Astrocyte (in vitro differentiated cells and primary cell): Measurements from ENCODE around the gene RAPSN. TPM values are rescaled to one million over a fixed set of nuclear protein-coding genes. Genes with fewer than 3 reads are reported as not detected.

Source experiments
- DNase-seq: peaks from one replicate; pipeline ENCODE4 v3.0.0-alpha.2; 2010; ENCODE audit warnings: low read depth
- FAIRE-seq: peaks from 2 replicates; lab custom pipeline; 2011; peaks lifted over from hg19 to GRCh38; lab: Jason Lieb, UNC
- H2AFZ ChIP-seq: 2 replicates; pipeline ENCODE4 v1.6.0; 2012; ENCODE audit warnings: low read depth, low read length, inconsistent platforms
- H3K27ac ChIP-seq: 2 replicates; pipeline ENCODE4 v1.5.1; 2011; ENCODE audit warnings: low read depth, low read length, inconsistent platforms
- H3K27me3 ChIP-seq: 2 replicates; pipeline ENCODE4 v1.6.0; 2011; ENCODE audit warnings: low read length, inconsistent platforms; ENCODE audit not compliant: insufficient read depth
- H3K36me3 ChIP-seq: 2 replicates; pipeline ENCODE4 v1.5.1; 2011; ENCODE audit warnings: low read length, inconsistent platforms; ENCODE audit not compliant: insufficient read depth
- H3K4me1 ChIP-seq: 2 replicates; pipeline ENCODE4 v1.5.1; 2011; ENCODE audit warnings: low read length, inconsistent platforms; ENCODE audit not compliant: insufficient read depth
- H3K4me2 ChIP-seq: 2 replicates; pipeline ENCODE4 v1.6.0; 2012; ENCODE audit warnings: low read length, inconsistent platforms
- H3K4me3 ChIP-seq: 2 replicates; pipeline ENCODE4 v1.5.1; 2011; ENCODE audit warnings: low read depth, mild to moderate bottlenecking, low read length, inconsistent platforms; ENCODE audit not compliant: insufficient read depth
- H3K79me2 ChIP-seq: 2 replicates; pipeline ENCODE4 v1.6.0; 2012; ENCODE audit warnings: mild to moderate bottlenecking, low read length, inconsistent platforms; ENCODE audit not compliant: insufficient read depth
- H3K9ac ChIP-seq: 2 replicates; pipeline ENCODE4 v1.6.0; 2012; ENCODE audit warnings: mild to moderate bottlenecking, low read length, inconsistent platforms
- H3K9me3 ChIP-seq: 2 replicates; pipeline ENCODE4 v1.5.1; 2012; ENCODE audit warnings: low read depth, mild to moderate bottlenecking, low read length, inconsistent platforms; ENCODE audit not compliant: insufficient read depth
- H4K20me1 ChIP-seq: 2 replicates; pipeline ENCODE4 v1.6.0; 2012; ENCODE audit warnings: low read length, inconsistent platforms; ENCODE audit not compliant: insufficient read depth
- H3K27ac Mint-ChIP-seq: one replicate; pipeline ENCODE4 v1.8.0; 2021; ENCODE audit warnings: mild to moderate bottlenecking, mixed read lengths; ENCODE audit not compliant: unreplicated experiment
- H3K27me3 Mint-ChIP-seq: one replicate; pipeline ENCODE4 v1.8.0; 2021; ENCODE audit warnings: low read depth, mixed read lengths; ENCODE audit not compliant: unreplicated experiment
- H3K36me3 Mint-ChIP-seq: one replicate; pipeline ENCODE4 v1.8.0; 2021; ENCODE audit warnings: low read depth, mixed read lengths; ENCODE audit not compliant: unreplicated experiment
- H3K4me1 Mint-ChIP-seq: one replicate; pipeline ENCODE4 v1.8.0; 2021; ENCODE audit warnings: low read depth, mixed read lengths; ENCODE audit not compliant: unreplicated experiment
- H3K4me3 Mint-ChIP-seq: one replicate; pipeline ENCODE4 v1.8.0; 2021; ENCODE audit warnings: mild to moderate bottlenecking, moderate library complexity, mixed read lengths; ENCODE audit not compliant: unreplicated experiment
- H3K9me3 Mint-ChIP-seq: one replicate; pipeline ENCODE4 v1.8.0; 2021; ENCODE audit warnings: mild to moderate bottlenecking, mixed read lengths; ENCODE audit not compliant: unreplicated experiment
- CTCF ChIP-seq: IDR thresholded peaks from 2 replicates; pipeline ENCODE4 v1.5.1; 2011; ENCODE audit warnings: low read depth, mild to moderate bottlenecking, inconsistent platforms, low read length, moderate library complexity; ENCODE audit not compliant: insufficient read depth
- EZH2 ChIP-seq: IDR thresholded peaks from 2 replicates; pipeline ENCODE4 v1.6.1; 2012; ENCODE audit warnings: mild to moderate bottlenecking, low read length, inconsistent platforms; ENCODE audit not compliant: insufficient read depth
- total RNA-seq: library from RNA; stranded (reverse); gene quantifications from 2 replicates; pipeline ENCODE4 v1.2.1, GENCODE V29; 2021

Gene RAPSN
- total RNA-seq, 1 donor from 2014 or later = 0.86 TPM

GRCh38 chr11:47389577-47390421 lies 59.1 kb downstream of the RAPSN start:
- Mint-ChIP-seq H3K4me1 (peaks cover 17% of the 10 kb centered on the region), H3K4me3 (no peak overlapping the region), H3K36me3 (no peaks in the 10 kb centered on the region), H3K27me3 (no peaks in the 10 kb centered on the region), H3K27ac (no peak overlapping the region), H3K9me3 (no peaks in the 10 kb centered on the region)
- Histone ChIP-seq H3K79me2 (no peaks in the 10 kb centered on the region), H3K4me2 (no peak overlapping the region), H3K4me1 (peaks cover 5% of the 10 kb centered on the region), H2AFZ (no peak overlapping the region), H3K27me3 (no peaks in the 10 kb centered on the region), H3K36me3 (no peaks in the 10 kb centered on the region), H3K9me3 (no peaks in the 10 kb centered on the region), H3K4me3 (no peak overlapping the region), H3K27ac (no peak overlapping the region), H3K9ac (no peak overlapping the region), H4K20me1 (no peaks in the 10 kb centered on the region)
- FAIRE-seq = no peak
- no peak for DNase-seq
- TF ChIP-seq CTCF (no peak), EZH2 (no peak)

DNA sequence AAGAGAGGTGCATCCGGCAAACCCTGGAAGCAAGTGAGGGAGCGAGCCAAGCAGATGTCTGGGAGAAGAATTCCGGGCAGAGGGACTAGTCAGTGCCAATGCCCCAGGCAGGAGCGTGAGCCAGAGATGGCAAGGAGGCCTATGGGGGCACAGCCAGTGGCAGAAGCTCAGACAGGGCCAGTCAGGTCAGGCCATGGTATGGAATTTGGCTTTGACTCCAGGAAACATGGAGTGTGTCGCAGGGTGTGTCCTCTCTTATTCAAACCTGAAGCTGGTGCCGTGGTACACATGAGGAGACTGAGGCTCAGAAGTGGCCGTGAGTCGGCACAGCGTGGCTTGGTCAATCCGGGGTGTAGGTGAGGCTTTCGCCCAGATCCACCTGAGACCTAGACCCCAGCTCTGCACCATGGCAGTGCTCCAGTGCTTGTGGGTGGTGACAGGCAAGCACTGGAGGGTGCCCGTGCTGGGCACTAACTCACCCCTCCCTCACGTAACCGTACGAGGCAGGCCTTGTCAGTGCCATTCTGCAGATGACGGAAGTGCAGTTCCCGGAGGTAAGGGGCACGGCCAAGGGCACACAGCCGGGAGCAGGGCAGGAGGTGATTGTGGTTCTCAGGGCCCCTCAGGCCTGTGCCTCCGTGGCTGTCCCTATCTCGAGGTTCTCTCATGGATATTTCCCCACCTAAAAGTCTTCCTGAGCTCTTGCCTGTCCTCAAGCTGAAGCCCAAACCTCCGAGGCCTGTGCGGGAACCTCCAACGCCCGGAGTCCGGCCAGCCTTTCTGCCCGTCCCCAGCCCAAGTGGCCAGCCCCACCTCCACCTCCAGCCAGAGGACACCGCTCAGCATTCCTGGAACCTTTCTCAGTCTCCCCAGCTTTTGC lies 60.0 kb downstream of the RAPSN start:
- Histone ChIP-seq H2AFZ (no peak overlapping the region), H3K9me3 (no peaks in the 10 kb centered on the region), H3K36me3 (no peaks in the 10 kb centered on the region), H3K27me3 (no peaks in the 10 kb centered on the region), H3K4me3 (no peak overlapping the region), H3K27ac (no peak overlapping the region), H3K9ac (no peak overlapping the region), H3K4me2 (no peak overlapping the region), H4K20me1 (no peaks in the 10 kb centered on the region), H3K79me2 (no peaks in the 10 kb centered on the region), H3K4me1 (no peaks in the 10 kb centered on the region)
- Mint-ChIP-seq H3K4me3 (no peak overlapping the region), H3K27ac (no peak overlapping the region), H3K27me3 (no peaks in the 10 kb centered on the region), H3K4me1 (peaks cover 15% of the 10 kb centered on the region), H3K36me3 (no peaks in the 10 kb centered on the region), H3K9me3 (no peaks in the 10 kb centered on the region)
- FAIRE-seq (no peak), DNase-seq (no peak)
- no peak for TF ChIP-seq CTCF
- TF ChIP-seq EZH2 = no peak
